GM20000 (cell line): Measurements from ENCODE around the gene KIF12.

Experiments used
- DNase-seq: peaks from one replicate; pipeline ENCODE4 v3.0.0; 2012; ENCODE audit warnings: low spot score
- CTCF ChIP-seq: IDR thresholded peaks from 2 replicates; pipeline ENCODE4 v1.5.1; 2012; ENCODE audit warnings: mild to moderate bottlenecking, control low read depth; ENCODE audit errors: extremely low read depth, missing control alignments

KIF12 gene

GRCh38 chr9:114126247-114127060, 27.4 kb upstream of the KIF12 start:
- no peak for DNase-seq
- TF ChIP-seq CTCF, result no peak

GRCh38 chr9:114125476-114126013, 26.5 kb upstream of the KIF12 start:
- TF ChIP-seq CTCF, result no peak
- DNase-seq, result no peak

- no peak for TF ChIP-seq CTCF
- DNase-seq, result no peak
Observed at GRCh38 chr9:114124666-114125475, 25.8 kb upstream of the KIF12 start.

- DNase-seq, result no peak
- TF ChIP-seq CTCF, result no peak
Observed at GRCh38 chr9:114124138-114124537, 25.0 kb upstream of the KIF12 start.

- no peak for DNase-seq
- TF ChIP-seq CTCF, result no peak
Observed at GRCh38 chr9:114123031-114123977, 24.2 kb upstream of the KIF12 start.

- no peak for TF ChIP-seq CTCF
- no peak for DNase-seq
Observed at GRCh38 chr9:114122136-114123027, 23.3 kb upstream of the KIF12 start.
